22Rv1 (cell line): ENCODE results near the gene SULT4A1.

ENCODE experiments used
- H3K27ac ChIP-seq: fragments of 450-650 bp; 2 replicates; pipeline ENCODE4 v1.5.1; 2017
- CTCF ChIP-seq: fragments of 450-650 bp; IDR thresholded peaks from 2 replicates; pipeline ENCODE4 v1.5.1; 2017; ENCODE audit warnings: mild to moderate bottlenecking
- ZFX ChIP-seq: fragments of 450-650 bp; IDR thresholded peaks from 2 replicates; pipeline ENCODE4 v1.6.1; 2017; ENCODE audit warnings: antibody characterized with exemption, borderline replicate concordance

SULT4A1 gene

GRCh38 chr22:43900206-43900605, 37.9 kb upstream of the SULT4A1 start:
- TF ChIP-seq CTCF = no peak
- no peak for TF ChIP-seq ZFX
- H3K27ac ChIP-seq = no peak overlapping the region

GRCh38 chr22:43897751-43898261, 35.5 kb upstream of the SULT4A1 start:
- TF ChIP-seq ZFX (no peak), CTCF (no peak)
- no peak overlapping the region for H3K27ac ChIP-seq

GRCh38 chr22:43895986-43896645, 33.8 kb upstream of the SULT4A1 start:
- no peak overlapping the region for H3K27ac ChIP-seq
- TF ChIP-seq CTCF (no peak), ZFX (no peak)

- H3K27ac ChIP-seq = no peak overlapping the region
- TF ChIP-seq CTCF (no peak), ZFX (no peak)
These were observed 31.8 kb upstream of the SULT4A1 start for GRCh38 chr22:43894122-43894521.

- TF ChIP-seq ZFX = no peak
- no peak overlapping the region for H3K27ac ChIP-seq
These were observed 31.0 kb upstream of the SULT4A1 start for GRCh38 chr22:43893266-43893665.

- H3K27ac ChIP-seq = no peak overlapping the region
These were observed 30.0 kb upstream of the SULT4A1 start for GRCh38 chr22:43892183-43892894.

More at GRCh38 chr22:43892183-43892894, 30.0 kb upstream of the SULT4A1 start:
- no peak for TF ChIP-seq CTCF
- no peak for TF ChIP-seq ZFX
